Kidney epithelial cell (primary cell): ENCODE results near the gene MYH10. TPM values are rescaled to one million over a fixed set of nuclear protein-coding genes. Genes with fewer than 3 reads are reported as not detected.
A peak's percentile ranks its signal among the peaks of the same experiment; 100 is the strongest.

ENCODE experiments used
- DNase-seq: peaks from one replicate; pipeline ENCODE4 v3.0.0-alpha.2; 2010; ENCODE audit warnings: low read depth
- H3K27me3 ChIP-seq: 2 replicates; pipeline ENCODE4 v1.6.0; 2011; ENCODE audit warnings: low read length; ENCODE audit not compliant: control insufficient read depth, insufficient read depth
- H3K36me3 ChIP-seq: 2 replicates; pipeline ENCODE4 v1.5.1; 2011; ENCODE audit warnings: low read length; ENCODE audit not compliant: control insufficient read depth, insufficient read depth
- H3K4me3 ChIP-seq: 2 replicates; pipeline ENCODE4 v1.5.1; 2011; ENCODE audit warnings: low read depth, mild to moderate bottlenecking, control low read depth, low read length
- CTCF ChIP-seq: IDR thresholded peaks from 2 replicates; pipeline ENCODE4 v1.5.1; 2011; ENCODE audit warnings: mild to moderate bottlenecking, moderate library complexity, low read length, control low read depth, inconsistent platforms; ENCODE audit not compliant: insufficient read depth, poor library complexity, severe bottlenecking
- total RNA-seq: library from RNA; depleted of rRNA; stranded (reverse); fragments of >200 nt; gene quantifications from 2 replicates; pipeline ENCODE4 v1.2.3, GENCODE V29; 2015

MYH10 gene
- total RNA-seq, 1 donor from 2014 or later, result 90.5 TPM

GRCh38 chr17:8489841-8490240 is 140.7 kb downstream of the MYH10 start:
- TF ChIP-seq CTCF, result no peak
- H3K4me3 ChIP-seq, result no peak overlapping the region
- no peaks in the 10 kb centered on the region for H3K27me3 ChIP-seq
- no peak for DNase-seq
- no peaks in the 10 kb centered on the region for H3K36me3 ChIP-seq

- Histone ChIP-seq H3K36me3 (no peaks in the 10 kb centered on the region), H3K27me3 (no peaks in the 10 kb centered on the region), H3K4me3 (no peak overlapping the region)
- peak; percentile 49 for DNase-seq
- TF ChIP-seq CTCF, result no peak
These were observed 141.6 kb downstream of the MYH10 start for GRCh38 chr17:8488901-8489300.

- DNase-seq, result no peak
- Histone ChIP-seq H3K36me3 (no peaks in the 10 kb centered on the region), H3K27me3 (no peaks in the 10 kb centered on the region), H3K4me3 (no peak overlapping the region)
- TF ChIP-seq CTCF, result no peak
These were observed 142.0 kb downstream of the MYH10 start for GRCh38 chr17:8488491-8488890.

GRCh38 chr17:8487743-8488142 is 142.8 kb downstream of the MYH10 start:
- Histone ChIP-seq H3K36me3 (no peaks in the 10 kb centered on the region), H3K27me3 (no peaks in the 10 kb centered on the region), H3K4me3 (no peak overlapping the region)
- DNase-seq, result no peak
- TF ChIP-seq CTCF, result no peak

GRCh38 chr17:8487130-8487645 is 143.3 kb downstream of the MYH10 start:
- DNase-seq, result no peak
- H3K36me3 ChIP-seq, result peaks cover 1% of the 10 kb centered on the region
- TF ChIP-seq CTCF, result no peak
- no peak overlapping the region for H3K4me3 ChIP-seq
- no peaks in the 10 kb centered on the region for H3K27me3 ChIP-seq

- DNase-seq, result no peak
- no peak overlapping the region for H3K4me3 ChIP-seq
- peaks cover 1% of the 10 kb centered on the region for H3K36me3 ChIP-seq
- no peak for TF ChIP-seq CTCF
- no peaks in the 10 kb centered on the region for H3K27me3 ChIP-seq
These were observed 145.0 kb downstream of the MYH10 start for GRCh38 chr17:8485491-8485890.
